Neural cell (in vitro differentiated cells): ENCODE measurements around the gene CD8B2.

Experiments
- CTCF ChIP-seq: fragments of 450-650 bp; IDR thresholded peaks from 2 replicates; pipeline ENCODE4 v1.5.1; 2014; ENCODE audit warnings: antibody characterized with exemption, mild to moderate bottlenecking, moderate library complexity; ENCODE audit not compliant: poor library complexity, severe bottlenecking
- EP300 ChIP-seq: fragments of 450-650 bp; conservative IDR thresholded peaks from 2 replicates; pipeline ENCODE4 v1.6.1; 2014; ENCODE audit warnings: antibody characterized with exemption, mild to moderate bottlenecking, moderate library complexity; ENCODE audit not compliant: poor library complexity, severe bottlenecking
- EZH2 ChIP-seq: fragments of 200-600, 300-800 bp; shearing (Covaris generic), sonication (generic); IDR thresholded peaks from 2 replicates; pipeline ENCODE4 v1.6.1; 2014; ENCODE audit warnings: antibody characterized with exemption, low read length, borderline replicate concordance, mild to moderate bottlenecking; ENCODE audit not compliant: insufficient read depth, poor library complexity, severe bottlenecking
- MXI1 ChIP-seq: fragments of 450-650 bp; conservative IDR thresholded peaks from 2 replicates; pipeline ENCODE4 v1.6.1; 2014; ENCODE audit warnings: antibody characterized with exemption, mild to moderate bottlenecking; ENCODE audit not compliant: poor library complexity, severe bottlenecking
- POLR2AphosphoS5 ChIP-seq: IDR thresholded peaks from 2 replicates; pipeline ENCODE4 v1.6.1; 2012
- RAD21 ChIP-seq: fragments of 450-650 bp; conservative IDR thresholded peaks from 2 replicates; pipeline ENCODE4 v1.6.1; 2014; ENCODE audit warnings: antibody characterized with exemption, mild to moderate bottlenecking, moderate library complexity
- SMC3 ChIP-seq: fragments of 450-650 bp; conservative IDR thresholded peaks from 2 replicates; pipeline ENCODE4 v1.6.1; 2014; ENCODE audit warnings: antibody characterized with exemption, mild to moderate bottlenecking, moderate library complexity; ENCODE audit not compliant: poor library complexity
- TAF1 ChIP-seq: IDR thresholded peaks from 2 replicates; pipeline ENCODE4 v1.6.1; 2012; ENCODE audit warnings: low read depth
- TF ChIP-seq, protein P1 (sequence below): IDR thresholded peaks from 2 replicates; pipeline ENCODE4 v1.6.1; 2012; ENCODE audit warnings: borderline replicate concordance

DNA sequence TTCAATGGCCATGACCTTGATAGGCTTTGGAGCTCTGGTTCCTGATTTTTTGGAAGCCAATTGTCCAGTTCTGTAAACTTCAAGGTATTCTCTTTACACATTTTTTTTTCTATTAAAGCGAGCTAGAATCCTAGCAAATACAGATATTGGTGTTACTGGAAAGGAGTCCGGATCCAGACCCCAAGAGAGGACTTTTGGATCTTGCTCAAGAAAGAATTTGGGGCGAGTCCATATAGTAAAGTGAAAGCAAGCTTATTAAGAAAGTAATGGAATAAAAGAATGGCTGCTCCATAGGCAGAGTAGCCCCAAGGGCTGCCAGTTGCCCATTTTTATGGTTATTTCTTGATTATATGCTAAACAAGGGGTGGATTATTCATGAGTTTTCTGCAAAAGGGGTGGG is 45.1 kb downstream of the CD8B2 start:
- TF ChIP-seq EZH2 (no peak), TAF1 (no peak), EP300 (no peak), POLR2AphosphoS5 (no peak), CTCF (no peak), RAD21 (no peak), MXI1 (no peak), SMC3 (no peak)
- TF ChIP-seq, protein P1, sequence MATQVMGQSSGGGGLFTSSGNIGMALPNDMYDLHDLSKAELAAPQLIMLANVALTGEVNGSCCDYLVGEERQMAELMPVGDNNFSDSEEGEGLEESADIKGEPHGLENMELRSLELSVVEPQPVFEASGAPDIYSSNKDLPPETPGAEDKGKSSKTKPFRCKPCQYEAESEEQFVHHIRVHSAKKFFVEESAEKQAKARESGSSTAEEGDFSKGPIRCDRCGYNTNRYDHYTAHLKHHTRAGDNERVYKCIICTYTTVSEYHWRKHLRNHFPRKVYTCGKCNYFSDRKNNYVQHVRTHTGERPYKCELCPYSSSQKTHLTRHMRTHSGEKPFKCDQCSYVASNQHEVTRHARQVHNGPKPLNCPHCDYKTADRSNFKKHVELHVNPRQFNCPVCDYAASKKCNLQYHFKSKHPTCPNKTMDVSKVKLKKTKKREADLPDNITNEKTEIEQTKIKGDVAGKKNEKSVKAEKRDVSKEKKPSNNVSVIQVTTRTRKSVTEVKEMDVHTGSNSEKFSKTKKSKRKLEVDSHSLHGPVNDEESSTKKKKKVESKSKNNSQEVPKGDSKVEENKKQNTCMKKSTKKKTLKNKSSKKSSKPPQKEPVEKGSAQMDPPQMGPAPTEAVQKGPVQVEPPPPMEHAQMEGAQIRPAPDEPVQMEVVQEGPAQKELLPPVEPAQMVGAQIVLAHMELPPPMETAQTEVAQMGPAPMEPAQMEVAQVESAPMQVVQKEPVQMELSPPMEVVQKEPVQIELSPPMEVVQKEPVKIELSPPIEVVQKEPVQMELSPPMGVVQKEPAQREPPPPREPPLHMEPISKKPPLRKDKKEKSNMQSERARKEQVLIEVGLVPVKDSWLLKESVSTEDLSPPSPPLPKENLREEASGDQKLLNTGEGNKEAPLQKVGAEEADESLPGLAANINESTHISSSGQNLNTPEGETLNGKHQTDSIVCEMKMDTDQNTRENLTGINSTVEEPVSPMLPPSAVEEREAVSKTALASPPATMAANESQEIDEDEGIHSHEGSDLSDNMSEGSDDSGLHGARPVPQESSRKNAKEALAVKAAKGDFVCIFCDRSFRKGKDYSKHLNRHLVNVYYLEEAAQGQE: no peak
